ENCODE data around the gene CHRNA4. TPM values are rescaled to one million over a fixed set of nuclear protein-coding genes. Genes with fewer than 3 reads are reported as not detected.

The CHRNA4 gene
- total and polyA plus RNA-seq, 9 donors = 0.06 to 2.9 (median 0.43) TPM; not detected in 2

DNA sequence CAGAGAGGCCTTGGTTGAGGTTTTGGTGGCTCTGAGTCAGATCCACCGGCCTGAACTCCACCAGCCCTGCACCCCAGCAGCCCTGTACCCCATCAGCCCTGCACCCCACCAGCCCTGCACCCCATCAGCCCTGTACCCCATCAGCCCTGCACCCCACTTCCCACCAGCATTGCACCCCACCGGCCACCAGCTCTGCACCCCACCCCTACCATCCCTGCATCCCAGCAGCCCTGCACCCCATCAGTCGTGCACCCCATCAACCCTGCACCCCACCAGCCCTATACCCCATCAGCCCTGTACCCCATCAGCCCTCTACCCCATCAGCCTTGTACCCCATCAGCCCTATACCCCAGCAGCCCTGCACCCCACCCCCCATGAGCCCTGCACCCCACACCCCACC is 14.3 kb upstream of the CHRNA4 start:
- 85% methylated on average over 3 of the region's 3 CpGs for WGBS, 3 donors
- no peak overlapping the region for H3K4me3 ChIP-seq
- intact Hi-C loops (cut with DNase I) = no loop called here

DNA sequence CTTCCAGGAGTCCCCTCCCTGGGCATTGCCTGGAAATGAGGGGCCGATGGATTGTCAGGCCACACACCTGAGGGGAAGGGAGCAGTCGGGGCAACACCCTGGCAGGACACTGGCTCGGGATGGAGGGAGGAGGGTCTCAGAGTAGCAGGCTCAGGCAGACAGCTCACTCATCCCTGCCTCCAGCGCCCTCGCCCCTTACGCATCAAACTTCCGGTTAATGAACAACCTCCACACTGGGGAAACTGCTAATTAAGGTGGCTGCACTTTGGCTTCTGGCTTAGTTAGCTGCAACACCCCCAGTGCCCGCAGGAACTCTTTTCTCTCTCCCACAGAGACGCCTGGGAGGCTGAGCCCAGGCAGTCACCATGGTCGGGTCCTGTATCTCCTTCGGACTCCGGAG is 13.4 kb upstream of the CHRNA4 start:
- TF ChIP-seq EP300 (IDR thresholded peaks at IDR 0.05) (no peak), CTCF (IDR thresholded peaks at IDR 0.05) (no peak), POLR2A (IDR thresholded peaks at IDR 0.05) (no peak)
- no peak for DNase-seq
- Histone ChIP-seq H3K4me3 (no peak overlapping the region), H3K27me3 (no peaks in the 10 kb centered on the region), H3K36me3 (no peaks in the 10 kb centered on the region), H3K4me1 (ENCODE audit: insufficient read depth) (no peaks in the 10 kb centered on the region), H3K9me3 (no peaks in the 10 kb centered on the region), H3K27ac (no peak overlapping the region)
- intact Hi-C loops (cut with DNase I) = no loop called here
- 52 to 72% (median 53%) methylated on average over 12 of the region's 12 CpGs for WGBS, 3 donors

More for the DNA sequence above, 14.3 kb upstream of the CHRNA4 start:
- no peaks in the 10 kb centered on the region for H3K9me3 ChIP-seq
- no peak overlapping the region for H3K27ac ChIP-seq
- H3K36me3 ChIP-seq = no peaks in the 10 kb centered on the region
- no peaks in the 10 kb centered on the region for H3K27me3 ChIP-seq
- H3K4me1 ChIP-seq (ENCODE audit: insufficient read depth) = no peaks in the 10 kb centered on the region
- no peak for DNase-seq
- TF ChIP-seq EP300 (IDR thresholded peaks at IDR 0.05) (no peak), POLR2A (IDR thresholded peaks at IDR 0.05) (no peak), CTCF (IDR thresholded peaks at IDR 0.05) (no peak)

DNA sequence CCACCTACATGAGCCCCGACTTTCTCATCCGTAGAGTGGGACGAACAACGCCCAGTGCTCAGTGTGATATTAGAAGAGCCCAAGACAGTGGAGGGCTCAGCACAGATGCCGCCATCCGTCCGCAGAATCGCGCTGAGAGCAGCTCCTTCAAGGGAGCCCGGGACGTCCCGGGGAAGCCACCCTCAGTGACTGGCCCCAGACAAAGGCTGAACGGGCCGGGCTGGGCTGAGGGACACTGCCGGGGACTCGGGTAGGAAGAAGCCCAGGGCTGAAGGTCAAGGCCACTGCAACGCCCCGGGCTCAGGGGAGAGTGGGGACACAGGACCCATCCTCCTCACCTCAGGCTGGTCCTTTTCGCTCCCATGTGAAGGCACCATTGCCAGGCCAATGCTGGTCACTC is 12.8 kb upstream of the CHRNA4 start:
- no peak for TF ChIP-seq POLR2A (IDR thresholded peaks at IDR 0.05)
- no peak for TF ChIP-seq EP300 (IDR thresholded peaks at IDR 0.05)
- TF ChIP-seq CTCF (IDR thresholded peaks at IDR 0.05) = no peak
- DNase-seq = no peak
- no peaks in the 10 kb centered on the region for H3K9me3 ChIP-seq
- no peaks in the 10 kb centered on the region for H3K36me3 ChIP-seq
- H3K27me3 ChIP-seq = no peaks in the 10 kb centered on the region
- H3K4me3 ChIP-seq = no peak overlapping the region
- H3K4me1 ChIP-seq (ENCODE audit: insufficient read depth) = no peaks in the 10 kb centered on the region
- intact Hi-C loops (cut with DNase I) = no loop called here
- 73 to 85% (median 77%) methylated on average over 17 to 19 of the region's 19 CpGs for WGBS, 3 donors
- no peak overlapping the region for H3K27ac ChIP-seq

DNA sequence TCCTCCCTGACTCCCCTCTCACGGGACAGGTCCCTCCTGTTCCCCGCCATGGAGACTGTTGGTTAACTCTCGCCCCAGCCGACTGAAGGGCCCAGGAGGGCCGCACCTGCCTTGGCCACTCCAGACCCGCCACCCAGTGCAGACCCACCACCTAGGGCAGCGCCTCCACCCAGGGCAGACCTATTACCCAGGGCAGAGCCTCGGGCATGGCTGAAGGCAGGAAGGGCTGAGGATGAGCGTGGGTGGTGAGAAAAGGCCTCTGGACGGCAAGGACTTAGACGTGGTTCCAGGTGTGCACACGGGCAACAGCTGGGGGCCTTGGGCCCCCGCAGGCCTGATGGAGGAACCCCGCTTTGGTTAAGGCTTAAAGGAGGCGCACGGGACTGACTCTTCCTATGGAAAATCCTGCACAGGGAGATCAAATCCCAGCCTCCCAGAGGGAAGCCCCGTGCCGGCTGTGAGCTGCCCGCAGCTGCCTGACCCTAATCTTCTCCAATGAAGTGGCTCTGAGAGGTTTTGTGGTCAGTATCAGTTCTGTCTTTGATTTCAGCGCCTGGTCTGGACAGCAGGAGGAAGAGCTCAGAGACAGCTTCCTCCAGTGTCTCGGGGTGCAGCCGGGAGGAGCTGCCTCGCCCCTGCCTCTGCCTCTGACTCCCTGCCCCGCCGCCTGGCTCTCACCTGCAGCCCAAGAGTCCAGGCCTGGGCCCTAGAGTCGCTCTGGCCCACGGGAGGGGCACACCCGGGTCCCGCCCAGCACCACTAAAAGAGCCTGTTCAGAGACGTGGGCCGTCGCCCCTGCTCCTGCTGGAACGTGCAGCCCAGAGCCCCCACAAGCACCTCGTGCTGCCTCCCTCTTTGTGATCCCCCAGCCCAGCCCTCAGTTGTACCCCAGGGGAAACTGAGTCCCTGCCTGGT is 12.1 kb upstream of the CHRNA4 start:
- intact Hi-C loops (cut with DNase I) = no loop called here
- no peak for TF ChIP-seq POLR2A (IDR thresholded peaks at IDR 0.05)
- TF ChIP-seq CTCF (IDR thresholded peaks at IDR 0.05) = no peak
- TF ChIP-seq EP300 (IDR thresholded peaks at IDR 0.05) = no peak
- Histone ChIP-seq H3K27me3 (no peaks in the 10 kb centered on the region), H3K9me3 (no peaks in the 10 kb centered on the region), H3K4me3 (no peak overlapping the region), H3K4me1 (ENCODE audit: insufficient read depth) (no peaks in the 10 kb centered on the region), H3K27ac (no peak overlapping the region), H3K36me3 (no peaks in the 10 kb centered on the region)
- 62 to 67% (median 66%) methylated on average over 34 of the region's 34 CpGs for WGBS, 3 donors
- no peak for DNase-seq
